Keratinocyte (primary cell): Measurements from ENCODE around the gene SLC37A3. TPM values are rescaled to one million over a fixed set of nuclear protein-coding genes. Genes with fewer than 3 reads are reported as not detected.

Source experiments
- DNase-seq: peaks from one replicate; pipeline ENCODE4 v3.0.0-alpha.2; 2011; ENCODE audit warnings: low read depth, missing footprints, low spot score
- FAIRE-seq: peaks from 2 replicates; lab custom pipeline; 2011; peaks lifted over from hg19 to GRCh38; lab: Jason Lieb, UNC
- H2AFZ ChIP-seq: 2 replicates; pipeline ENCODE4 v1.6.0; 2012; ENCODE audit warnings: low read length, control low read depth, inconsistent platforms; ENCODE audit not compliant: control insufficient read depth
- H3K27ac ChIP-seq: 2 replicates; pipeline ENCODE4 v1.5.1; 2011; ENCODE audit warnings: low read length; ENCODE audit not compliant: control insufficient read depth, insufficient read depth
- H3K27me3 ChIP-seq: 3 replicates; pipeline ENCODE4 v1.6.0; 2011; ENCODE audit warnings: low read length; ENCODE audit not compliant: control insufficient read depth, insufficient read depth; ENCODE audit errors: extremely low read depth
- H3K36me3 ChIP-seq, 2 experiments: 2 replicates in 1 of 2; 3 replicates in 1 of 2; pipeline ENCODE4 v1.5.1; 2011; ENCODE audit warnings: low read length in 2 of 2, mild to moderate bottlenecking in 1 of 2; ENCODE audit not compliant: control insufficient read depth in 2 of 2, insufficient read depth in 2 of 2; ENCODE audit errors: extremely low read depth in 1 of 2
- H3K4me1 ChIP-seq: 3 replicates; pipeline ENCODE4 v1.5.1; 2011; ENCODE audit warnings: low read length; ENCODE audit not compliant: control insufficient read depth, insufficient read depth; ENCODE audit errors: extremely low read depth
- H3K4me2 ChIP-seq: 3 replicates; pipeline ENCODE4 v1.6.0; 2011; ENCODE audit warnings: low read depth, low read length; ENCODE audit not compliant: control insufficient read depth, insufficient read depth; ENCODE audit errors: extremely low read depth
- H3K4me3 ChIP-seq, 3 experiments: fragments of 200-600 bp in 1 of 3; sonication (generic) in 1 of 3; 2 replicates in 2 of 3; 3 replicates in 1 of 3; pipeline ENCODE4 v1.5.1; 2011 to 2016; ENCODE audit warnings: low read length in 3 of 3, mild to moderate bottlenecking in 3 of 3, control low read depth in 2 of 3, inconsistent platforms in 1 of 3, low read depth in 1 of 3, mixed read lengths in 1 of 3, mixed run types in 1 of 3, moderate library complexity in 1 of 3; ENCODE audit not compliant: control insufficient read depth in 2 of 3, insufficient read depth in 2 of 3; ENCODE audit errors: extremely low read depth in 1 of 3
- H3K79me2 ChIP-seq: 2 replicates; pipeline ENCODE4 v1.6.0; 2012; ENCODE audit warnings: low read length; ENCODE audit not compliant: control insufficient read depth, insufficient read depth
- H3K9ac ChIP-seq: 3 replicates; pipeline ENCODE4 v1.6.0; 2011; ENCODE audit warnings: low read length; ENCODE audit not compliant: control insufficient read depth, insufficient read depth; ENCODE audit errors: extremely low read depth
- H3K9me1 ChIP-seq: 3 replicates; pipeline ENCODE4 v1.6.0; 2011; ENCODE audit warnings: low read length; ENCODE audit not compliant: control insufficient read depth, insufficient read depth; ENCODE audit errors: extremely low read depth
- H3K9me3 ChIP-seq: 2 replicates; pipeline ENCODE4 v1.5.1; 2012; ENCODE audit warnings: low read depth, low read length; ENCODE audit not compliant: control insufficient read depth
- H4K20me1 ChIP-seq: 3 replicates; pipeline ENCODE4 v1.6.0; 2011; ENCODE audit warnings: low read length; ENCODE audit not compliant: control insufficient read depth, insufficient read depth; ENCODE audit errors: extremely low read depth
- CTCF ChIP-seq, 3 experiments: IDR thresholded peaks in 1 of 3; conservative IDR thresholded peaks in 1 of 3; optimal IDR thresholded peaks in 1 of 3; 2 replicates in 2 of 3; 3 replicates in 1 of 3; pipeline versions ENCODE3 to v1.5.1; 2011; ENCODE audit warnings: low read length in 3 of 3, mild to moderate bottlenecking in 3 of 3, moderate library complexity in 2 of 3, control low read depth in 1 of 3, inconsistent platforms in 1 of 3; ENCODE audit not compliant: insufficient read depth in 2 of 3; ENCODE audit errors: extremely low read depth in 1 of 3
- EZH2 ChIP-seq: IDR thresholded peaks from one replicate; pipeline ENCODE4 v1.6.1; 2012; ENCODE audit warnings: inconsistent platforms, mild to moderate bottlenecking, low read length, moderate library complexity
- dilution Hi-C: fragments of 300-500 bp; cut with MboI; formaldehyde crosslinking; loops from one replicate; pipeline ENCODE4 v1.7.0; 2020; ENCODE audit warnings: low sequenced_read_pairs; ENCODE audit not compliant: extremely low pct_ligation_motif_present
- polyA plus RNA-seq, 5 experiments: library from polyadenylated mRNA; depleted of rRNA in 3 of 5; stranded (reverse) in 3 of 5; stranded (forward) in 1 of 5; unstranded in 1 of 5; fragments of >200 nt; gene quantifications; 1 replicate in 1 of 5; 2 replicates in 3 of 5; 3 replicates in 1 of 5; pipeline versions ENCODE4 v1.2.1 to v1.2.3, GENCODE V29; 2011 to 2012; ENCODE audit warnings: missing spikeins in 2 of 5, low read depth in 1 of 5, low replicate concordance in 1 of 5

SLC37A3 gene
- polyA plus RNA-seq, 1 donor (not counting 4 experiments of a cell fraction or from before 2014, with no cell fraction given) = 51.4 TPM

DNA sequence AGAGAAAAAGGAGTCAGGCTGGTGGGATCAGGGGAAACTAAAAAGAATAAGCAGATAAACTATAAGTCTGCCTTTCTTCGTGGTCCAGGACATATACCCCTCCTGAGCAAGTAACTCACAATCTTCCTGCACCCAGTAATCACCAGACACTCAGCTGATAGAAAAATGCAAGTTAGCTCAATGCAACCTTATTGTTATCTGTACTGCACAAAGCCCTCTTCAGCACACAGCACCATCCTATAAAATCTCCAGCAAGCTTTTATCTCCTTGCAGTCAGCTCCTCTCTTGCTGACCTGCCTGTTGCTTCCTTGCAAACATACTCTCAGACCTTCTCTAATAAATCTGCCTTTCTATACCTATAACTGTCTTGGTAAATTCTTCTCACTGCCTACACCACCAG lies 6.7 kb downstream of the SLC37A3 start:
- Histone ChIP-seq H3K27me3 (no peaks in the 10 kb centered on the region), H3K9me3 (no peaks in the 10 kb centered on the region), H2AFZ (no peak overlapping the region), H3K36me3 (peaks cover 0 to 4% of the 10 kb centered on the region in 2 experiments), H3K4me1 (peaks cover 9% of the 10 kb centered on the region), H3K4me2 (no peak overlapping the region), H3K9me1 (peaks cover 3% of the 10 kb centered on the region), H3K79me2 (peaks cover 87% of the 10 kb centered on the region), H3K4me3 (no peak overlapping the region), H3K9ac (no peak overlapping the region), H4K20me1 (peaks cover 18% of the 10 kb centered on the region), H3K27ac (no peak overlapping the region)
- DNase-seq (no peak), FAIRE-seq (no peak)
- TF ChIP-seq EZH2 (no peak), CTCF (optimal IDR thresholded peaks at IDR 0.05 in 1 of 3, IDR thresholded peaks at IDR 0.05 in 1 of 3, conservative IDR thresholded peaks at IDR 0.05 in 1 of 3; ENCODE audit: extremely low read depth in 1 of 3, insufficient read depth in 2 of 3, low read length in 3 of 3) (no peak)
- dilution Hi-C loops = no loop called here

DNA sequence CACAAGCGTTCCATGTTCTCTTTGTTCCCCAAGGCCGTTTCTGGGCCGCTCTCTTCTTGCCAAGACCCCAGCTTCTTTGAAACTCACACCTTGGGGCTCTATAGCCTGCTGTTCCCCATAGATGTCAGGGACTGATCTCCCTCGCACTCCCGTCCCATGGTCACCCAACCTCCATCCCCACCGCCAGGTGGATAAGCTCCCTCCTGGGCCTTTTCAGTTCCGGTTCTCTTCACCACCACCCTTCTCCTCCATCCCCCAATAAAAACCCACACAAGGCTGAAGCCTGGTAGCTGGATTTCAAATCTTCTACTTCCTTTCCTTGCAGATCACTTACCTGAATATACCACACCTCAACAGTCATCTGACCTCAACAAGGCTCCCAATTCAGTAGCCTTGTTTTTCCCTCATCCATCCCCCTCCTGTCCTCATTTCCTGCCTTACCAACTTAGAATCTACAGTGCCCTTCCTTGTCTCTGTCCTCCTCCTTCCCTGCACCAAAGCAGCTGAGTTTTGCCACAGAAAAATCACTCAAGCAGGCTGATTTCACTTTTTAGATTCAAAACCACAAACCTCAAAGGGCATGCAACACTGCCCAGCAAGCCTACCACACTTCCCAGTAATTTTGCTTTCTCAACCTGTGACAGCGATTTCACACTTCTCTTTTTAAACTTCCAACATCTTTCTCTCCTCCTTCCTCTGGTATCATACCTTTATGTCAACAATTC lies 7.7 kb downstream of the SLC37A3 start:
- no peak overlapping the region for H3K27ac ChIP-seq
- DNase-seq (no peak), FAIRE-seq (no peak)
- peaks cover 81% of the 10 kb centered on the region for H3K79me2 ChIP-seq
- dilution Hi-C loops = no loop called here
- TF ChIP-seq CTCF (optimal IDR thresholded peaks at IDR 0.05 in 1 of 3, IDR thresholded peaks at IDR 0.05 in 1 of 3, conservative IDR thresholded peaks at IDR 0.05 in 1 of 3; ENCODE audit: extremely low read depth in 1 of 3, insufficient read depth in 2 of 3, low read length in 3 of 3) = no peak
- TF ChIP-seq EZH2 = no peak
- H2AFZ ChIP-seq = no peak overlapping the region
- peaks cover 2% of the 10 kb centered on the region for H3K4me1 ChIP-seq
- no peak overlapping the region for H3K9ac ChIP-seq
- no peak overlapping the region for H3K4me3 ChIP-seq
- no peaks in the 10 kb centered on the region for H3K9me1 ChIP-seq
- H3K27me3 ChIP-seq = no peaks in the 10 kb centered on the region
- no peaks in the 10 kb centered on the region for H3K9me3 ChIP-seq
- peaks cover 0 to 4% of the 10 kb centered on the region in 2 experiments for H3K36me3 ChIP-seq
- peaks cover 18% of the 10 kb centered on the region for H4K20me1 ChIP-seq
- H3K4me2 ChIP-seq = no peak overlapping the region
